Cardiac muscle cell (in vitro differentiated cells and primary cell): ENCODE measurements around the gene DUSP28. TPM values are rescaled to one million over a fixed set of nuclear protein-coding genes. Genes with fewer than 3 reads are reported as not detected.

ENCODE experiments used
- DNase-seq, 2 donors: peaks; one replicate each; pipeline versions ENCODE4 v3.0.0 to v3.0.0-alpha.2; 2010 to 2017; ENCODE audit warnings: low read depth in 1 of 2, low spot score in 1 of 2
- H3K27ac ChIP-seq: fragments of 200-600 bp; sonication (generic); 2 replicates; pipeline ENCODE4 v1.5.1; 2016
- H3K27me3 ChIP-seq: fragments of 200-600 bp; sonication (generic); 2 replicates; pipeline ENCODE4 v1.6.0; 2016; ENCODE audit warnings: control low read depth
- H3K36me3 ChIP-seq: fragments of 200-600 bp; sonication (generic); 2 replicates; pipeline ENCODE4 v1.5.1; 2016; ENCODE audit warnings: control low read depth
- H3K4me1 ChIP-seq: fragments of 200-600 bp; sonication (generic); 2 replicates; pipeline ENCODE4 v1.8.1; 2017; ENCODE audit warnings: low read depth, mild to moderate bottlenecking, mixed run types
- H3K4me3 ChIP-seq: fragments of 200-600 bp; sonication (generic); 2 replicates; pipeline ENCODE4 v1.5.1; 2016; ENCODE audit warnings: mild to moderate bottlenecking
- H3K9me3 ChIP-seq: fragments of 200-600 bp; sonication (generic); 2 replicates; pipeline ENCODE4 v1.5.1; 2017; ENCODE audit warnings: low read depth, mild to moderate bottlenecking, control low read depth
- polyA plus RNA-seq: library from polyadenylated mRNA; unstranded; fragments of >200 nt; fragmentation: Nextera tagmentation; extraction: Ambion mirVana; gene quantifications from 2 replicates; pipeline ENCODE4 v1.2.1, GENCODE V29; 2016
- total RNA-seq: library from RNA; depleted of rRNA; stranded (reverse); fragments of >200 nt; gene quantifications from 2 replicates; pipeline ENCODE4 v1.2.3, GENCODE V29; 2016
- TF ChIP-seq, protein P1 (sequence below): IDR thresholded peaks from 2 replicates; pipeline ENCODE4 v1.5.1; 2012; ENCODE audit warnings: low read depth, mild to moderate bottlenecking, low read length

The DUSP28 gene
- total and polyA plus RNA-seq, 2 experiments from 2014 or later: 10.2 to 24.9 TPM

DNA sequence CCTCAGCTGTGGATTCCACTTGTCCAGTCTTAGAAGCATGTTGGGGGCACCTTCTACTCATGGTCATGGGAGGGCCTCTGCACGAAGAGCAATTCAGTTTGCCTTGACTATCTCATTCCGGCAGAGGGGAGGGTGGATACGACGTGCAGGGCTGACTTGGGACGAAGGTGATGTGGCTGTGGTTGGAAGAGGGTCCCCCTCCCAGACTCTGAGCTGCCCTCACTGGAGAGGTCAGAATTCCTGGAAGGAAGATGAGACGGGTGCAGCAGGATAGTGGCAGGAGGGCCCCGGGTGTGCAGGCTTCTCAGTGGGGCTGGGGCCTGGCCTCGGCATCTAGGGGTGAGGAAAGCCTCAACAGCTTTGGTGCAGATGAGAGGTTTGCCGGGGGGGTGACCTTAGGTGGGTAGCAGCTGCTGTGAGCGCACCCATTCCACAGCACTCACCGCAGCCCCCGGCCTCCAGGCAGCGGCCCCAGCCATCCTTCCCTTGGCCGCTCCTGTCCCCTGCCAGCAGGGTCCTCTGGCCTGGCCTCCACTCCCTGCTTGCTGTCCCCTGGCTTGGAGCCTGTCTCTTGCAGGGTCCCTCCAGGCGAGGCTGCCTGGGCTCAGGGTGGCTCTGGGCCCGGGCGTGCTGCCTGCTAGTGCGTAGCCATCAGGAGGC lies 11.3 kb downstream of the DUSP28 start:
- H3K9me3 ChIP-seq: no peaks in the 10 kb centered on the region
- no peak for DNase-seq
- no peak overlapping the region for H3K27ac ChIP-seq
- H3K4me1 ChIP-seq: peaks cover 11% of the 10 kb centered on the region
- H3K36me3 ChIP-seq: peaks cover 3% of the 10 kb centered on the region
- H3K27me3 ChIP-seq: no peaks in the 10 kb centered on the region
- TF ChIP-seq, protein P1, sequence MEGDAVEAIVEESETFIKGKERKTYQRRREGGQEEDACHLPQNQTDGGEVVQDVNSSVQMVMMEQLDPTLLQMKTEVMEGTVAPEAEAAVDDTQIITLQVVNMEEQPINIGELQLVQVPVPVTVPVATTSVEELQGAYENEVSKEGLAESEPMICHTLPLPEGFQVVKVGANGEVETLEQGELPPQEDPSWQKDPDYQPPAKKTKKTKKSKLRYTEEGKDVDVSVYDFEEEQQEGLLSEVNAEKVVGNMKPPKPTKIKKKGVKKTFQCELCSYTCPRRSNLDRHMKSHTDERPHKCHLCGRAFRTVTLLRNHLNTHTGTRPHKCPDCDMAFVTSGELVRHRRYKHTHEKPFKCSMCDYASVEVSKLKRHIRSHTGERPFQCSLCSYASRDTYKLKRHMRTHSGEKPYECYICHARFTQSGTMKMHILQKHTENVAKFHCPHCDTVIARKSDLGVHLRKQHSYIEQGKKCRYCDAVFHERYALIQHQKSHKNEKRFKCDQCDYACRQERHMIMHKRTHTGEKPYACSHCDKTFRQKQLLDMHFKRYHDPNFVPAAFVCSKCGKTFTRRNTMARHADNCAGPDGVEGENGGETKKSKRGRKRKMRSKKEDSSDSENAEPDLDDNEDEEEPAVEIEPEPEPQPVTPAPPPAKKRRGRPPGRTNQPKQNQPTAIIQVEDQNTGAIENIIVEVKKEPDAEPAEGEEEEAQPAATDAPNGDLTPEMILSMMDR: no peak
- no peak overlapping the region for H3K4me3 ChIP-seq

DNA sequence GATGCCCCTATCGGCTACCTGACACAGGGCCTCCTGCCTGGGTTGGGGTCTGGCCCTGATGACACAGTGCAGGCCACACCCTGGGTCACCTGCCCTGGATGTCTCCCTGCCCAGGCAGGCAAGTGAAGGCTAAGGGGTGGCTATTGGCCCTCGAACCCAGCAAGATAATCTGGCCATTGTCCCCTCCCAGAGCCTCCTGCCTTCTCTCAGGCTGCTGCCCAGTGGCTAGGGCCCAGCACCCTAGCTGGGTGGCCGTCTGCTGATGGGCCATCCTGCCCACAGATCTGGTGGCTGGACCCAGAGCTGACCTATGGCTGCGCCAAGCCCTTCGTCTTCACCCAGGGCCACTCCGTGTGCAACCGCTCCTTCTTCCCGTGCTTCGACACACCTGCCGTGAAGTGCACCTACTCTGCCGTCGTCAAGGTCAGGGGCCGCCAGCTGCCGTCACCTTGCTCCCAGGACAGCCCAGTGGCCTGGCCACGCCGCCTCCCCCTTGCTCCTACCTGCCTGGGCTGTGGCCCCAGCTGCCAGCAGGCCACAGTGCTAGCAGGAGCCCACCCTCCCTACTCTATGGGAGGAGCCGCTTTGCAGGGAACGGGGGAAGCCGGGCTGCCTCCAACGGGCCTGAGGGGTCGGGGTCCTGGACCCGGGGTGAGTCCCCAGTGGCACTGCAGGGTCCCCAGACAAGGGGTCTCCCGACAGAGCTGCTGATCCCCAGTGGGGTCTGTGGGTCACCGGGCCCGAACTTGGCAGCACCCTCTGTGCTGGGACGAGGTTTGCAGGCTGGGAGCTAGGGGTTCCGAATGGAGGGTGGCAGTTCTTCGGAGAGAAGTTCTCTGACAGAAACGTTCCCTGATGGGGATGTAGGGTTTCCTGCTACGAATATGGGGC lies 12.2 kb downstream of the DUSP28 start:
- no peaks in the 10 kb centered on the region for H3K9me3 ChIP-seq

GRCh38 chr2:240573071-240573515 lies 12.9 kb downstream of the DUSP28 start:
- no peak for DNase-seq
- peaks cover 3% of the 10 kb centered on the region for H3K4me1 ChIP-seq
- TF ChIP-seq, protein P1: no peak
- H3K27ac ChIP-seq: no peak overlapping the region
- H3K27me3 ChIP-seq: no peaks in the 10 kb centered on the region
- H3K9me3 ChIP-seq: no peaks in the 10 kb centered on the region
- H3K36me3 ChIP-seq: peaks cover 3% of the 10 kb centered on the region
- no peak overlapping the region for H3K4me3 ChIP-seq

More for the DNA sequence above, 12.2 kb downstream of the DUSP28 start:
- no peak overlapping the region for H3K27ac ChIP-seq
- H3K27me3 ChIP-seq: no peaks in the 10 kb centered on the region
- DNase-seq: no peak
- TF ChIP-seq, protein P1: no peak
- H3K4me3 ChIP-seq: no peak overlapping the region
- peaks cover 3% of the 10 kb centered on the region for H3K36me3 ChIP-seq
- H3K4me1 ChIP-seq: peaks cover 4% of the 10 kb centered on the region

DNA sequence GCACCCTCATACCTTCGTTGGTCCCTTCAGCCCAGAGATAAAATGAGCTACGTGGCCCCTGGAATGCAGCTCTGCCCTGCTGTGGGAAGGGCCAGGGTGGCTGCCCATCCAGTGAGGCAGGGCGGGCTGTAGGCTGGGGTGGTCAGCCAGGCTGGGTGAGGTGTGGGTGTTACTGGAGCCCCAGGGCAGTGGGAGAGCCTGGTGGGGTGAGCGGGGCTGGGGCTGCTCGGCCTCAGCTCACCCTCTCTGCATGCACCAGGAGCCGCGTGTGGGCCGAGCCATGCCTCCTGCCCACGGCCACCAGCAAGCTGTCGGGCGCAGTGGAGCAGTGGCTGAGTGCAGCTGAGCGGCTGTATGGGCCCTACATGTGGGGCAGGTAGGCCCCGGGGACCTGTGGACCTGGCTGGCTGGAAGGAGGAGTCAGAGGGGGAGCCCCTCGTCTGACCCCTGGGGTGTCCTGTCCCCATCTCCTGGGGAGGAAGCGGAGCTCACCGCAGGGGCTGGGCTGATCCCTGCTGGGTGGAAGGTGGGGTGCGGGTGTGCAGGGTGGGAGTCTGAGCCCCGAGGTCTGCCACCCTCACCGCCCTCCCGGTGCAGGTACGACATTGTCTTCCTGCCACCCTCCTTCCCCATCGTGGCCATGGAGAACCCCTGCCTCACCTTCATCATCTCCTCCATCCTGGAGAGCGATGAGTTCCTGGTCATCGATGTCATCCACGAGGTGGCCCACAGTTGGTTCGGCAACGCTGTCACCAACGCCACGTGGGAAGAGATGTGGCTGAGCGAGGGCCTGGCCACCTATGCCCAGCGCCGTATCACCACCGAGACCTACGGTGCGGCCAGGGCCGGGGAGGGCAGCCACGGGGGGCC lies 13.6 kb downstream of the DUSP28 start:
- Histone ChIP-seq H3K36me3 (peaks cover 3% of the 10 kb centered on the region), H3K4me1 (peaks cover 3% of the 10 kb centered on the region), H3K4me3 (no peak overlapping the region), H3K27ac (no peak overlapping the region), H3K9me3 (no peaks in the 10 kb centered on the region), H3K27me3 (no peaks in the 10 kb centered on the region)
- DNase-seq: no peak
- TF ChIP-seq, protein P1: no peak
